Heart right ventricle (tissue), 16 donors: ENCODE measurements around the gene EVI5L. TPM values are rescaled to one million over a fixed set of nuclear protein-coding genes. Genes with fewer than 3 reads are reported as not detected.

ENCODE experiments used
- ATAC-seq, 8 donors: fragments of 200-7000 bp; cut with Tn5 transposase; one replicate each; pipeline ENCODE4 v1.9.1; 2020; ENCODE audit warnings: mild to moderate bottlenecking in 8 of 8, moderate library complexity in 8 of 8, moderate number of reproducible peaks in 1 of 8
- DNase-seq, 2 donors: peaks; one replicate each; pipeline ENCODE4 v3.0.0-alpha.2; 2020
- H3K27ac ChIP-seq, 10 donors: fragments of 200-600 bp; sonication (generic) in 2 of 10; one replicate each; pipeline versions ENCODE4 v1.5.0 to v1.8.0; 2020 to 2022; ENCODE audit warnings: mild to moderate bottlenecking in 3 of 10
- H3K27me3 ChIP-seq, 7 donors: fragments of 200-600 bp; one replicate each; pipeline ENCODE4 v1.8.0; 2021 to 2022; ENCODE audit warnings: mild to moderate bottlenecking in 2 of 7
- H3K36me3 ChIP-seq, 9 donors: fragments of 200-600 bp; sonication (generic) in 1 of 9; one replicate each; pipeline versions ENCODE4 v1.5.0 to v1.8.0; 2020 to 2022; ENCODE audit warnings: mild to moderate bottlenecking in 2 of 9
- H3K4me1 ChIP-seq, 9 donors: fragments of 200-600 bp; sonication (generic) in 1 of 9; one replicate each; pipeline versions ENCODE4 v1.5.0 to v1.8.0; 2020 to 2022; ENCODE audit warnings: mild to moderate bottlenecking in 4 of 9
- H3K4me3 ChIP-seq, 10 donors: fragments of 200-600 bp; sonication (generic) in 2 of 10; one replicate each; pipeline versions ENCODE4 v1.5.0 to v1.8.0; 2020 to 2022; ENCODE audit warnings: mild to moderate bottlenecking in 7 of 10, moderate library complexity in 2 of 10
- H3K9me3 ChIP-seq, 11 donors: fragments of 200-600 bp in 10 of 11; sonication (generic) in 2 of 11; one replicate each; pipeline versions ENCODE4 v1.5.0 to v1.8.0; 2013 to 2022; ENCODE audit warnings: mild to moderate bottlenecking in 2 of 11, control low read depth in 1 of 11, moderate library complexity in 1 of 11
- CTCF ChIP-seq, 9 donors: fragments of 200-600 bp; sonication (generic) in 2 of 9; IDR thresholded peaks; one replicate each; pipeline versions ENCODE4 v1.5.0 to v1.8.0; 2021 to 2022; ENCODE audit warnings: antibody characterized with exemption in 9 of 9, mild to moderate bottlenecking in 5 of 9, moderate library complexity in 1 of 9
- WGBS, 2 donors: extraction: QIAGEN DNeasy Blood & Tissue Kit; methylation state at CpG; one replicate each; pipeline ENCODE4 v1.1.7; 2013; ENCODE audit warnings: inconsistent platforms in 1 of 2; 5-methylcytosine and 5-hydroxymethylcytosine counted together
- intact Hi-C, 10 donors: fragments of 100-400 bp; cut with DNase I; formaldehyde crosslinking; loops; one replicate each; pipeline versions ENCODE4 v1.11.1 to v1.14.2; 2022
- polyA plus RNA-seq, 2 donors: library from polyadenylated mRNA; stranded (reverse); fragments of 200-250 nt; gene quantifications; one replicate each; pipeline ENCODE4 v1.2.3, GENCODE V29; 2013
- total RNA-seq, 10 donors: library from RNA; stranded (reverse); fragmentation: NEBNext Ultra II Directional in 3 of 10; extraction: Animal tissue kit (Norgen Biotek cat#: 25700) in 3 of 10; gene quantifications; one replicate each; pipeline versions ENCODE4 v1.2.1 to v1.2.4, GENCODE V29; 2021 to 2023
- donor health status: Arrhythmogenic right ventricular cardiomyopathy.
- donor health status: ischemic (EF 13 %, LVEDD 7.1; RV severe dilation, severe dysfunction).
- donor health status: healthy with polysubstance abuse.
- donor health status: DM: no; HTN: yes; CAD: no.
- donor health status: DM: no; HTN: no; CAD: no.
- donor health status: ischemic (EF 25% LVEDD 6.9; RV normal size, moderate dysfunction).
- donor health status: ischemic (EF 25% LVEDD 5.7; RV mildly dilated, moderate dysfunction).
- donor health status: healthy.
- donor health status: DM: yes; HTN: yes; CAD: no.
- donor health status: Ischemic cardiomyopathy.
- donor health status: ischemic (EF 35%, LVEDD 5.7; RV mildly dilated, moderate dysfunction).
- donor health status: nonischemic (EF 11% LVEDD 7.7; RV severe dilation, severe dysfunction).
- donor health status: DM: yes; HTN: yes; CAD: no.
- donor health status: PGD.
- donor health status: ischemic (EF 29% LVEDD 5.4; RV normal size, mild dysfunction).
- donor health status: nonischemic (EF 23%, LVEDD 6.1; RV moderate dilation, normal function).

EVI5L gene
- total and polyA plus RNA-seq, 12 donors: 12.9 to 26.3 (median 20.3) TPM

GRCh38 chr19:7867092-7867844 lies 37.2 kb downstream of the EVI5L start:
- no peak for ATAC-seq
- DNase-seq: no peak
- Histone ChIP-seq H3K36me3 (peaks cover 0 to 10% (median 0%) of the 10 kb centered on the region in 9 donors), H3K27me3 (peaks cover 5 to 67% (median 47%) of the 10 kb centered on the region in 7 donors), H3K4me3 (no peak overlapping the region), H3K4me1 (peaks cover 8 to 39% (median 31%) of the 10 kb centered on the region in 9 donors), H3K27ac (no peak overlapping the region), H3K9me3 (no peaks in the 10 kb centered on the region)
- TF ChIP-seq CTCF (IDR thresholded peaks at IDR 0.05): no peak
- intact Hi-C loops: no loop called here
- 84 to 85% methylated on average over 9 of the region's 9 CpGs for WGBS, 2 donors

- H3K27me3 ChIP-seq: peaks cover 10 to 67% (median 54%) of the 10 kb centered on the region in 7 donors
- WGBS, 2 donors: 7 to 22% methylated on average over 21 of the region's 21 CpGs
- H3K27ac ChIP-seq: no peak overlapping the region
- H3K9me3 ChIP-seq: no peaks in the 10 kb centered on the region
- no peak for DNase-seq
- H3K4me3 ChIP-seq: peak overlapping the region in 7 of 10 donors; percentile 36 to 56 (median 46)
- no peak for ATAC-seq
- H3K4me1 ChIP-seq: peaks cover 8 to 43% (median 31%) of the 10 kb centered on the region in 9 donors
- intact Hi-C loops: no loop called here
- H3K36me3 ChIP-seq: peaks cover 0 to 8% (median 0%) of the 10 kb centered on the region in 9 donors
- no peak for TF ChIP-seq CTCF (IDR thresholded peaks at IDR 0.05)
Measured at GRCh38 chr19:7868326-7868670, 38.3 kb downstream of the EVI5L start.

- peak overlapping the region in 3 of 10 donors; percentile 20 to 50 (median 28) for H3K27ac ChIP-seq
- intact Hi-C loops: no loop called here
- peak; percentile 61 to 88 (median 80) for TF ChIP-seq CTCF (IDR thresholded peaks at IDR 0.05)
Measured at GRCh38 chr19:7868671-7869452, 38.8 kb downstream of the EVI5L start.

GRCh38 chr19:7869453-7869909 lies 39.5 kb downstream of the EVI5L start:
- Histone ChIP-seq H3K36me3 (no peaks in the 10 kb centered on the region), H3K4me3 (peak overlapping the region; percentile 23 to 56 (median 46)), H3K27me3 (peaks cover 6 to 67% (median 56%) of the 10 kb centered on the region in 7 donors), H3K27ac (peak overlapping the region in 4 of 10 donors; percentile 19 to 50 (median 24)), H3K9me3 (no peaks in the 10 kb centered on the region), H3K4me1 (peaks cover 8 to 53% (median 38%) of the 10 kb centered on the region in 9 donors)
- 2 to 4% methylated on average over 42 to 47 of the region's 47 CpGs for WGBS, 2 donors
- peak in 4 of 9 donors; percentile 1 to 41 (median 21) for TF ChIP-seq CTCF (IDR thresholded peaks at IDR 0.05)
- DNase-seq (peak; percentile 30 to 66), ATAC-seq (peak; percentile 12 to 59 (median 27))
- intact Hi-C loops: no loop called here

More at GRCh38 chr19:7868671-7869452, 38.8 kb downstream of the EVI5L start:
- H3K27me3 ChIP-seq: peaks cover 6 to 67% (median 59%) of the 10 kb centered on the region in 7 donors
- H3K4me3 ChIP-seq: peak overlapping the region; percentile 23 to 56 (median 46)
- 1 to 2% methylated on average over 49 to 67 of the region's 67 CpGs for WGBS, 2 donors
- no peaks in the 10 kb centered on the region for H3K9me3 ChIP-seq
- DNase-seq (peak; percentile 53 to 69), ATAC-seq (peak in 7 of 8 donors; percentile 35 to 84 (median 59))
- peaks cover 0 to 3% (median 0%) of the 10 kb centered on the region in 9 donors for H3K36me3 ChIP-seq
- peaks cover 8 to 49% (median 35%) of the 10 kb centered on the region in 9 donors for H3K4me1 ChIP-seq
